Measurements from ENCODE around the gene LILRA1. TPM values are rescaled to one million over a fixed set of nuclear protein-coding genes. Genes with fewer than 3 reads are reported as not detected.
"Not testable (repeated sequence)": the region's sequence is repeated elsewhere in the genome, so short reads cannot be mapped to it uniquely, and the experiment has no call there.

LILRA1 gene
- total RNA-seq, 1 experiment from 2014 or later, result not detected

- no peak for DNase-seq (ENCODE audit: extremely low read depth, low read depth)
Measured at GRCh38 chr19:54576411-54576976, 16.9 kb upstream of the LILRA1 start.

- DNase-seq (ENCODE audit: extremely low read depth, low read depth), result no peak
Measured at GRCh38 chr19:54577334-54577733, 16.1 kb upstream of the LILRA1 start.

GRCh38 chr19:54578268-54578667, 15.2 kb upstream of the LILRA1 start:
- DNase-seq (ENCODE audit: extremely low read depth, low read depth), result not testable (repeated sequence)

- no peak for DNase-seq (ENCODE audit: extremely low read depth, low read depth)
Measured at GRCh38 chr19:54586397-54586796, 7.0 kb upstream of the LILRA1 start.

- no peak for DNase-seq (ENCODE audit: extremely low read depth, low read depth)
Measured at GRCh38 chr19:54587026-54587425, 6.4 kb upstream of the LILRA1 start.

- DNase-seq (ENCODE audit: extremely low read depth, low read depth), result not testable (repeated sequence)
Measured at GRCh38 chr19:54593931-54594626, 647 bp downstream of the LILRA1 start.

GRCh38 chr19:54594737-54595136, 1.3 kb downstream of the LILRA1 start:
- no peak for DNase-seq (ENCODE audit: extremely low read depth, low read depth)

- DNase-seq (ENCODE audit: extremely low read depth, low read depth), result not testable (repeated sequence)
Measured at GRCh38 chr19:54595680-54596436, 2.4 kb downstream of the LILRA1 start.

GRCh38 chr19:54600212-54600611, 6.8 kb downstream of the LILRA1 start:
- DNase-seq (ENCODE audit: extremely low read depth, low read depth), result no peak

GRCh38 chr19:54606230-54606629, 12.8 kb downstream of the LILRA1 start:
- DNase-seq (ENCODE audit: extremely low read depth, low read depth), result no peak

- no peak for DNase-seq (ENCODE audit: extremely low read depth, low read depth)
Measured at GRCh38 chr19:54606891-54607784, 13.7 kb downstream of the LILRA1 start.

- no peak for DNase-seq (ENCODE audit: extremely low read depth, low read depth)
Measured at GRCh38 chr19:54607785-54608150, 14.3 kb downstream of the LILRA1 start.

GRCh38 chr19:54608205-54608604, 14.8 kb downstream of the LILRA1 start:
- no peak for DNase-seq (ENCODE audit: extremely low read depth, low read depth)

- DNase-seq (ENCODE audit: extremely low read depth, low read depth), result no peak
Measured at GRCh38 chr19:54608792-54609191, 15.4 kb downstream of the LILRA1 start.

- DNase-seq (ENCODE audit: extremely low read depth, low read depth), result no peak
Measured at GRCh38 chr19:54609356-54609791, 15.9 kb downstream of the LILRA1 start.

- DNase-seq (ENCODE audit: extremely low read depth, low read depth), result no peak
Measured at GRCh38 chr19:54612428-54612827, 19.0 kb downstream of the LILRA1 start.

GRCh38 chr19:54614726-54615125, 21.3 kb downstream of the LILRA1 start:
- no peak for DNase-seq (ENCODE audit: extremely low read depth, low read depth)

- no peak for DNase-seq (ENCODE audit: extremely low read depth, low read depth)
Measured at GRCh38 chr19:54616057-54616456, 22.6 kb downstream of the LILRA1 start.

GRCh38 chr19:54616821-54617560, 23.6 kb downstream of the LILRA1 start:
- no peak for DNase-seq (ENCODE audit: extremely low read depth, low read depth)

- no peak for DNase-seq (ENCODE audit: extremely low read depth, low read depth)
Measured at GRCh38 chr19:54620464-54620863, 27.0 kb downstream of the LILRA1 start.

Data from NCI-H460 (cell line).